Psoas muscle (tissue), 8 donors: Measurements from ENCODE around the gene SPINK1. TPM values are rescaled to one million over a fixed set of nuclear protein-coding genes. Genes with fewer than 3 reads are reported as not detected.

Experiments used
- ATAC-seq, 4 donors: fragments of 200-7000 bp; cut with Tn5 transposase; one replicate each; pipeline ENCODE4 v1.9.1; 2020; ENCODE audit warnings: moderate library complexity in 3 of 4, mild to moderate bottlenecking in 2 of 4
- DNase-seq, 2 donors: peaks; one replicate each; pipeline ENCODE4 v3.0.0-alpha.2; 2020
- H3K27ac ChIP-seq: fragments of 200-600 bp; one replicate; pipeline ENCODE4 v1.8.0; 2022
- H3K27me3 ChIP-seq, 3 donors: fragments of 200-600 bp in 1 of 3; one replicate each; pipeline versions ENCODE4 v1.6.1 to v1.8.0; 2013 to 2022; ENCODE audit warnings: low read length in 2 of 3, mild to moderate bottlenecking in 2 of 3, moderate library complexity in 1 of 3; ENCODE audit not compliant: insufficient read depth in 3 of 3
- H3K36me3 ChIP-seq, 2 donors: fragments of 200-600 bp in 1 of 2; one replicate each; pipeline versions ENCODE4 v1.6.1 to v1.8.0; 2013 to 2022; ENCODE audit warnings: low read depth in 1 of 2, mild to moderate bottlenecking in 1 of 2, moderate library complexity in 1 of 2; ENCODE audit not compliant: insufficient read depth in 1 of 2
- H3K4me1 ChIP-seq: fragments of 200-600 bp; one replicate; pipeline ENCODE4 v1.8.0; 2022
- H3K4me3 ChIP-seq: fragments of 200-600 bp; one replicate; pipeline ENCODE4 v1.8.0; 2022; ENCODE audit warnings: mild to moderate bottlenecking
- H3K9me3 ChIP-seq: fragments of 200-600 bp; one replicate; pipeline ENCODE4 v1.8.0; 2022
- CTCF ChIP-seq: fragments of 200-600 bp; IDR thresholded peaks from one replicate; pipeline ENCODE4 v1.8.0; 2022; ENCODE audit warnings: antibody characterized with exemption
- WGBS, 3 donors: extraction: QIAGEN DNeasy Blood & Tissue Kit; methylation state at CpG; one replicate each; pipeline versions ENCODE4 v1.1.6 to v1.1.7; 2013; 5-methylcytosine and 5-hydroxymethylcytosine counted together
- intact Hi-C, 2 donors: fragments of 100-400 bp; cut with DNase I; formaldehyde crosslinking; loops; one replicate each; pipeline versions ENCODE4 v1.11.0 to v1.14.2; 2022
- polyA plus RNA-seq, 3 donors: library from polyadenylated mRNA; stranded (reverse); fragments of 200-250 nt; gene quantifications; one replicate each; pipeline ENCODE4 v1.2.3, GENCODE V29; 2013
- total RNA-seq, 4 donors: library from RNA; stranded (reverse); fragmentation: NEBNext Ultra II Directional in 2 of 4; extraction: Animal tissue kit (Norgen Biotek cat#: 25700) in 2 of 4; gene quantifications; one replicate each; pipeline versions ENCODE4 v1.2.1 to v1.2.4, GENCODE V29; 2021 to 2023
- donor health status: healthy with polysubstance abuse.
- donor health status: DM: no; HTN: no; CAD: no; lungs with moderate emphysema.
- donor health status: Bipolar disorder and iron deficiency.
- donor health status: healthy.
- donor health status: DM: yes; HTN: yes; CAD: no.
- donor health status: DM: no; HTN: no; CAD: no.
- donor health status: DM: no; HTN: no; CAD: no.
- donor health status: DM: yes; HTN: yes; CAD: no.

SPINK1 gene
- total and polyA plus RNA-seq, 7 donors, result 1.6 to 24.1 (median 7.2) TPM; not detected in 1

- no peaks in the 10 kb centered on the region for H3K9me3 ChIP-seq
- TF ChIP-seq CTCF, result no peak
- no peaks in the 10 kb centered on the region for H3K27me3 ChIP-seq
- H3K4me3 ChIP-seq, result no peak overlapping the region
- H3K4me1 ChIP-seq, result no peaks in the 10 kb centered on the region
- DNase-seq (no peak), ATAC-seq (no peak)
- intact Hi-C loops, result no loop called here
- no peaks in the 10 kb centered on the region for H3K36me3 ChIP-seq
- H3K27ac ChIP-seq, result no peak overlapping the region
- 72% methylated on average over 6 of the region's 6 CpGs for WGBS, 3 donors
Observed at GRCh38 chr5:147796556-147797308, 34.7 kb downstream of the SPINK1 start.

GRCh38 chr5:147791181-147791580 is 40.3 kb downstream of the SPINK1 start:
- no peaks in the 10 kb centered on the region for H3K27me3 ChIP-seq
- DNase-seq (no peak), ATAC-seq (no peak)
- no peaks in the 10 kb centered on the region for H3K36me3 ChIP-seq
- 77 to 83% (median 79%) methylated on average over 6 of the region's 6 CpGs for WGBS, 3 donors
- H3K4me3 ChIP-seq, result no peak overlapping the region
- no peaks in the 10 kb centered on the region for H3K9me3 ChIP-seq
- intact Hi-C loops, result no loop called here
- H3K4me1 ChIP-seq, result no peaks in the 10 kb centered on the region
- H3K27ac ChIP-seq, result no peak overlapping the region
- no peak for TF ChIP-seq CTCF

- WGBS, 3 donors, result 29 to 47% (median 35%) methylated on average over 2 of the region's 2 CpGs
- Histone ChIP-seq H3K27me3 (no peaks in the 10 kb centered on the region), H3K4me3 (no peak overlapping the region), H3K27ac (no peak overlapping the region), H3K4me1 (no peaks in the 10 kb centered on the region), H3K9me3 (no peaks in the 10 kb centered on the region), H3K36me3 (no peaks in the 10 kb centered on the region)
- ATAC-seq (no peak), DNase-seq (no peak)
- intact Hi-C loops, result no loop called here
- no peak for TF ChIP-seq CTCF
Observed at GRCh38 chr5:147789820-147790219, 41.7 kb downstream of the SPINK1 start.

- H3K4me3 ChIP-seq, result no peak overlapping the region
- no peaks in the 10 kb centered on the region for H3K9me3 ChIP-seq
- H3K4me1 ChIP-seq, result no peaks in the 10 kb centered on the region
- H3K27ac ChIP-seq, result no peak overlapping the region
- intact Hi-C loops, result no loop called here
- no peaks in the 10 kb centered on the region for H3K27me3 ChIP-seq
- H3K36me3 ChIP-seq, result no peaks in the 10 kb centered on the region
- TF ChIP-seq CTCF, result no peak
- DNase-seq, result no peak
- no peak for ATAC-seq
Observed at GRCh38 chr5:147788023-147788422, 43.4 kb downstream of the SPINK1 start.

GRCh38 chr5:147786142-147786541 is 45.3 kb downstream of the SPINK1 start:
- H3K27ac ChIP-seq, result no peak overlapping the region
- peaks cover 0 to 4% (median under 1%) of the 10 kb centered on the region in 3 donors for H3K27me3 ChIP-seq
- DNase-seq (no peak), ATAC-seq (no peak)
- H3K4me1 ChIP-seq, result no peaks in the 10 kb centered on the region
- no peaks in the 10 kb centered on the region for H3K9me3 ChIP-seq
- intact Hi-C loops, result no loop called here
- TF ChIP-seq CTCF, result no peak
- WGBS, 3 donors, result 71 to 90% (median 77%) methylated on average over 2 of the region's 2 CpGs
- no peak overlapping the region for H3K4me3 ChIP-seq
- no peaks in the 10 kb centered on the region for H3K36me3 ChIP-seq
